Measurements from ENCODE around the gene FALEC. TPM values are rescaled to one million over a fixed set of nuclear protein-coding genes. Genes with fewer than 3 reads are reported as not detected.

FALEC gene
- polyA plus RNA-seq, 1 donor from 2014 or later = not detected

DNA sequence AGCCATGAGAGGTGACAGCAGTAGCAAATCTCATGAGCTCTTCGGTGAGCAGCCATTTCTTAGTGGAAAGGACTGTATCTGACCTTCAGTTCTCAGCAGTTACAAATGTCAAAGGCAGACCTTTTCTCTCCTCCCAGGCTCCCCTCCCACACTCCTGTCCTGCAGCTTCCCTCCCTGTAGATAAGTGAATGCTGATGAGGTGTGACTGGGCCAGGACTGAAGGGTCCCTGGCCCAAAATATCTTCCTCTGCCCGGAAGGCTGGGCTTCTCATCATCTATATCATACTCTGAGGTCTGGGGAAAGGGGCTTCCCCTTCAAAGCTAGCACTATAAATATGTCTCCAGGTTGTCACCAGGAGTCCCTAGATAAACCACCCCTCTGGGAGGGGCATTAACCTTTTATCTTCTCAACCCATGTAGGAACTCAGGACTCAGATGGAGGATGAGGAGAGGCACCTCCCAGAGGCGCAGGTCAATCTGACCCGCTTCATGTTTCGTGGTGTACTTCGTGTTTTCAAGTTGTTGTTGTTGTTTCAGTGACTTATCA, 30.0 kb downstream of the FALEC start:
- no peak overlapping the region for H3K9ac ChIP-seq (ENCODE audit: low read length)
- TF ChIP-seq EP300 (conservative IDR thresholded peaks at IDR 0.05; ENCODE audit: poor library complexity, severe bottlenecking) = no peak
- TF ChIP-seq, protein P1, sequence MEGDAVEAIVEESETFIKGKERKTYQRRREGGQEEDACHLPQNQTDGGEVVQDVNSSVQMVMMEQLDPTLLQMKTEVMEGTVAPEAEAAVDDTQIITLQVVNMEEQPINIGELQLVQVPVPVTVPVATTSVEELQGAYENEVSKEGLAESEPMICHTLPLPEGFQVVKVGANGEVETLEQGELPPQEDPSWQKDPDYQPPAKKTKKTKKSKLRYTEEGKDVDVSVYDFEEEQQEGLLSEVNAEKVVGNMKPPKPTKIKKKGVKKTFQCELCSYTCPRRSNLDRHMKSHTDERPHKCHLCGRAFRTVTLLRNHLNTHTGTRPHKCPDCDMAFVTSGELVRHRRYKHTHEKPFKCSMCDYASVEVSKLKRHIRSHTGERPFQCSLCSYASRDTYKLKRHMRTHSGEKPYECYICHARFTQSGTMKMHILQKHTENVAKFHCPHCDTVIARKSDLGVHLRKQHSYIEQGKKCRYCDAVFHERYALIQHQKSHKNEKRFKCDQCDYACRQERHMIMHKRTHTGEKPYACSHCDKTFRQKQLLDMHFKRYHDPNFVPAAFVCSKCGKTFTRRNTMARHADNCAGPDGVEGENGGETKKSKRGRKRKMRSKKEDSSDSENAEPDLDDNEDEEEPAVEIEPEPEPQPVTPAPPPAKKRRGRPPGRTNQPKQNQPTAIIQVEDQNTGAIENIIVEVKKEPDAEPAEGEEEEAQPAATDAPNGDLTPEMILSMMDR (IDR thresholded peaks at IDR 0.05; ENCODE audit: poor library complexity, severe bottlenecking) = no peak
- no peaks in the 10 kb centered on the region for H3F3A ChIP-seq (ENCODE audit: insufficient read depth, low read length, poor library complexity, severe bottlenecking)
- no peaks in the 10 kb centered on the region for H4K20me1 ChIP-seq (ENCODE audit: insufficient read depth)
- no peak overlapping the region for H3K4me3 ChIP-seq (ENCODE audit: low read length)
- no peak overlapping the region for H3K4me2 ChIP-seq (ENCODE audit: low read length)
- no peak overlapping the region for H3K27ac ChIP-seq (ENCODE audit: low read length)
- H2AFZ ChIP-seq (ENCODE audit: low read depth, low read length) = no peak overlapping the region
- H3K36me3 ChIP-seq (ENCODE audit: insufficient read depth, low read length) = no peaks in the 10 kb centered on the region
- no peaks in the 10 kb centered on the region for H3K79me2 ChIP-seq (replicated peaks; ENCODE audit: insufficient read depth, low read length)
- H3K9me2 ChIP-seq (ENCODE audit: insufficient read depth, low read length) = no peaks in the 10 kb centered on the region
- H3K9me3 ChIP-seq (ENCODE audit: low read length) = no peaks in the 10 kb centered on the region
- peaks cover 12% of the 10 kb centered on the region for H3K27me3 ChIP-seq (ENCODE audit: insufficient read depth, low read depth, low read length)

DNA sequence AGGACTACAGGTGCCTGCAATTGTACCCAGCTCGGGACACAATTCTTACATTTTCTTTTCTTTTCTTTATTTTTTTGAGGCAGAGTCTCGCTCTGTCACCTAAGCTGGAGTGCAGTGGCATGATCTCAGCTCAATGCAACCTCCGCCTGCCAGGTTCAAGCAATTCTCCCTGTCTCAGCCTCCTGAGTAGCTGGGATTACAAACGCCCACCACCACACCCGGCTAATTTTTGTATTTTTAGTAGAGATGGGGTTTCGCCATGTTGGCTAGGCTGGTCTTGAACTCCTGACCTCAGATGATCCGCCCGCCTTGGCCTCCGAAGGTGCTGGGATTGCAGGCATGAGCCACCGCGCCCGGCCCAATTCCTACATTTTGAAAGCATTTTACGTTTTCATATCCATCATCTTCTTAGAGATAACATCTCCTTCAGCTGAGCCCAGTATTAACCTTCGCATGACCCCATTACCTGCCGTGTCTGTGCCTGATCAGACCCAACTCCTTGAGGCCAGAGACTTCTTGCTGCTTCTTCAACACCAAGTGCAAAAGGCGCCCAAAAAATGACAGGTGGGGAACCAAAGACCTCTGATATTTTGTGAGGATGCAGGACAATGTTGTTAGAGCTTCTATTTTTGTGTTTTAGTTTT, 30.9 kb downstream of the FALEC start:
- Histone ChIP-seq H3K36me3 (ENCODE audit: insufficient read depth, low read length) (no peaks in the 10 kb centered on the region), H3K9ac (ENCODE audit: low read length) (no peak overlapping the region), H2AFZ (ENCODE audit: low read depth, low read length) (no peak overlapping the region), H3K9me3 (ENCODE audit: low read length) (no peaks in the 10 kb centered on the region), H4K20me1 (ENCODE audit: insufficient read depth) (no peaks in the 10 kb centered on the region), H3K9me2 (ENCODE audit: insufficient read depth, low read length) (no peaks in the 10 kb centered on the region), H3K27ac (ENCODE audit: low read length) (no peak overlapping the region), H3K4me2 (ENCODE audit: low read length) (no peak overlapping the region), H3F3A (ENCODE audit: insufficient read depth, low read length, poor library complexity, severe bottlenecking) (no peaks in the 10 kb centered on the region), H3K27me3 (ENCODE audit: insufficient read depth, low read depth, low read length) (peaks cover 12% of the 10 kb centered on the region), H3K4me3 (ENCODE audit: low read length) (no peak overlapping the region), H3K79me2 (replicated peaks; ENCODE audit: insufficient read depth, low read length) (no peaks in the 10 kb centered on the region)
- TF ChIP-seq POLR2AphosphoS5 (IDR thresholded peaks at IDR 0.05) (no peak), EZH2 (IDR thresholded peaks at IDR 0.05; ENCODE audit: borderline replicate concordance, insufficient read depth, low read length, poor library complexity, severe bottlenecking) (no peak)
- TF ChIP-seq, protein P1 (IDR thresholded peaks at IDR 0.05; ENCODE audit: poor library complexity, severe bottlenecking) = no peak

DNA sequence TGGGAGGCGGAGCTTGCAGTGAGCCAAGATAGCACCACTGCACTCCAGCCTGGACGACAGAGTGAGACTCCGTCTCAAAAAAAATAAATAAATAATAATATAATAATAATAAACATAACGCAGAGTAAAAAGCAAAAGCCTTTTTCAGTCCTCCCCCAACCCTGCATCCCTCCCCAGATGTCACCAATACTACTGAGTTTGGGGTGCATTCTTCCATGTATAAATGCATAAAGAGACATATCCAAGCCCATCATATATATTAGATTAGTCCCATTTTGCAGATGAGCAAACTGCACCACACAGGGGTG, 32.7 kb downstream of the FALEC start:
- no peak for TF ChIP-seq POLR2AphosphoS5 (IDR thresholded peaks at IDR 0.05)
- TF ChIP-seq, protein P2, sequence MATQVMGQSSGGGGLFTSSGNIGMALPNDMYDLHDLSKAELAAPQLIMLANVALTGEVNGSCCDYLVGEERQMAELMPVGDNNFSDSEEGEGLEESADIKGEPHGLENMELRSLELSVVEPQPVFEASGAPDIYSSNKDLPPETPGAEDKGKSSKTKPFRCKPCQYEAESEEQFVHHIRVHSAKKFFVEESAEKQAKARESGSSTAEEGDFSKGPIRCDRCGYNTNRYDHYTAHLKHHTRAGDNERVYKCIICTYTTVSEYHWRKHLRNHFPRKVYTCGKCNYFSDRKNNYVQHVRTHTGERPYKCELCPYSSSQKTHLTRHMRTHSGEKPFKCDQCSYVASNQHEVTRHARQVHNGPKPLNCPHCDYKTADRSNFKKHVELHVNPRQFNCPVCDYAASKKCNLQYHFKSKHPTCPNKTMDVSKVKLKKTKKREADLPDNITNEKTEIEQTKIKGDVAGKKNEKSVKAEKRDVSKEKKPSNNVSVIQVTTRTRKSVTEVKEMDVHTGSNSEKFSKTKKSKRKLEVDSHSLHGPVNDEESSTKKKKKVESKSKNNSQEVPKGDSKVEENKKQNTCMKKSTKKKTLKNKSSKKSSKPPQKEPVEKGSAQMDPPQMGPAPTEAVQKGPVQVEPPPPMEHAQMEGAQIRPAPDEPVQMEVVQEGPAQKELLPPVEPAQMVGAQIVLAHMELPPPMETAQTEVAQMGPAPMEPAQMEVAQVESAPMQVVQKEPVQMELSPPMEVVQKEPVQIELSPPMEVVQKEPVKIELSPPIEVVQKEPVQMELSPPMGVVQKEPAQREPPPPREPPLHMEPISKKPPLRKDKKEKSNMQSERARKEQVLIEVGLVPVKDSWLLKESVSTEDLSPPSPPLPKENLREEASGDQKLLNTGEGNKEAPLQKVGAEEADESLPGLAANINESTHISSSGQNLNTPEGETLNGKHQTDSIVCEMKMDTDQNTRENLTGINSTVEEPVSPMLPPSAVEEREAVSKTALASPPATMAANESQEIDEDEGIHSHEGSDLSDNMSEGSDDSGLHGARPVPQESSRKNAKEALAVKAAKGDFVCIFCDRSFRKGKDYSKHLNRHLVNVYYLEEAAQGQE (IDR thresholded peaks at IDR 0.05; ENCODE audit: borderline replicate concordance) = no peak
- TF ChIP-seq RAD21 (conservative IDR thresholded peaks at IDR 0.05) = no peak
- TF ChIP-seq MXI1 (conservative IDR thresholded peaks at IDR 0.05; ENCODE audit: poor library complexity, severe bottlenecking) = no peak
- TF ChIP-seq, protein P1 (IDR thresholded peaks at IDR 0.05; ENCODE audit: poor library complexity, severe bottlenecking) = no peak
- TF ChIP-seq SMC3 (conservative IDR thresholded peaks at IDR 0.05; ENCODE audit: poor library complexity) = no peak
- TF ChIP-seq EP300 (conservative IDR thresholded peaks at IDR 0.05; ENCODE audit: poor library complexity, severe bottlenecking) = no peak
- Histone ChIP-seq H3K27me3 (ENCODE audit: insufficient read depth, low read depth, low read length) (peaks cover 12% of the 10 kb centered on the region), H3K27ac (ENCODE audit: low read length) (no peak overlapping the region), H4K20me1 (ENCODE audit: insufficient read depth) (no peaks in the 10 kb centered on the region), H3K9me3 (ENCODE audit: low read length) (no peaks in the 10 kb centered on the region), H3K9ac (ENCODE audit: low read length) (no peak overlapping the region), H2AFZ (ENCODE audit: low read depth, low read length) (no peak overlapping the region), H3K4me3 (ENCODE audit: low read length) (peak overlapping the region; percentile 69), H3K79me2 (replicated peaks; ENCODE audit: insufficient read depth, low read length) (no peaks in the 10 kb centered on the region), H3K4me2 (ENCODE audit: low read length) (no peak overlapping the region), H3F3A (ENCODE audit: insufficient read depth, low read length, poor library complexity, severe bottlenecking) (no peaks in the 10 kb centered on the region), H3K9me2 (ENCODE audit: insufficient read depth, low read length) (no peaks in the 10 kb centered on the region), H3K36me3 (ENCODE audit: insufficient read depth, low read length) (no peaks in the 10 kb centered on the region)
